ENCODE measurements around the gene SPOCK1.

The SPOCK1 gene

DNA sequence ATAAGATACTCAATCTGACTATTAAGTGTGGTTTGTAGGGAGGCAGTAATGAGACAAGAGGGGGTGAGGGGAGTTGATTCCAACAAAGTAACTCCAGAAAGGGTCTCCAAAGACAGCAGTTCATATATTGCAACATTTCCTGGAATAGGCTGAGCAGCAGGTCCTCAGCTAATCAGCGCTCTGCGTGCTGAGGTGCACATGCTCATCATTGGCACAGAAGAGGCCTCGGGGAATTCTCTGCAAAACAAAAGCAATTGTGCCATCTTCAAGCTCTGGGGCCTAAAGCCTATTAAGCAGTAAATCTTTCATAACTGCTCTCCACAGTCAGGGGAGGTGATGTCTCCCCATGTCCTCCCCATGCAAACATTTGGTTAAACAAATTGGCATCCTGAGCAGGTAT is 357.3 kb downstream of the SPOCK1 start:
- H2AFZ ChIP-seq (ENCODE audit: low read depth, low read length) = no peak overlapping the region
- no peaks in the 10 kb centered on the region for H3K79me2 ChIP-seq (ENCODE audit: insufficient read depth, low read length)
- H3K36me3 ChIP-seq (ENCODE audit: insufficient read depth, low read length) = no peaks in the 10 kb centered on the region
- H3K4me1 ChIP-seq (ENCODE audit: insufficient read depth, low read length) = no peaks in the 10 kb centered on the region
- H3K9me3 ChIP-seq (ENCODE audit: insufficient read depth, low read length, severe bottlenecking) = no peaks in the 10 kb centered on the region
- no peak for ATAC-seq (ENCODE audit: insufficient read depth, low read depth)
- TF ChIP-seq, protein P1, sequence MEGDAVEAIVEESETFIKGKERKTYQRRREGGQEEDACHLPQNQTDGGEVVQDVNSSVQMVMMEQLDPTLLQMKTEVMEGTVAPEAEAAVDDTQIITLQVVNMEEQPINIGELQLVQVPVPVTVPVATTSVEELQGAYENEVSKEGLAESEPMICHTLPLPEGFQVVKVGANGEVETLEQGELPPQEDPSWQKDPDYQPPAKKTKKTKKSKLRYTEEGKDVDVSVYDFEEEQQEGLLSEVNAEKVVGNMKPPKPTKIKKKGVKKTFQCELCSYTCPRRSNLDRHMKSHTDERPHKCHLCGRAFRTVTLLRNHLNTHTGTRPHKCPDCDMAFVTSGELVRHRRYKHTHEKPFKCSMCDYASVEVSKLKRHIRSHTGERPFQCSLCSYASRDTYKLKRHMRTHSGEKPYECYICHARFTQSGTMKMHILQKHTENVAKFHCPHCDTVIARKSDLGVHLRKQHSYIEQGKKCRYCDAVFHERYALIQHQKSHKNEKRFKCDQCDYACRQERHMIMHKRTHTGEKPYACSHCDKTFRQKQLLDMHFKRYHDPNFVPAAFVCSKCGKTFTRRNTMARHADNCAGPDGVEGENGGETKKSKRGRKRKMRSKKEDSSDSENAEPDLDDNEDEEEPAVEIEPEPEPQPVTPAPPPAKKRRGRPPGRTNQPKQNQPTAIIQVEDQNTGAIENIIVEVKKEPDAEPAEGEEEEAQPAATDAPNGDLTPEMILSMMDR (IDR thresholded peaks at IDR 0.05; ENCODE audit: borderline replicate concordance, extremely low read depth, low read length, poor library complexity, severe bottlenecking) = no peak
- TF ChIP-seq EZH2 (IDR thresholded peaks at IDR 0.05; ENCODE audit: borderline replicate concordance, low read depth, low read length, severe bottlenecking) = no peak
- no peak for DNase-seq
- H3K9ac ChIP-seq (ENCODE audit: low read depth, low read length) = no peak overlapping the region
- no peaks in the 10 kb centered on the region for H4K20me1 ChIP-seq (ENCODE audit: insufficient read depth, low read length)
- H3K27me3 ChIP-seq (ENCODE audit: insufficient read depth, low read length, poor library complexity) = peaks cover 42% of the 10 kb centered on the region
- H3K27ac ChIP-seq (ENCODE audit: low read length) = no peak overlapping the region
- H3K4me2 ChIP-seq (ENCODE audit: insufficient read depth, low read length) = no peak overlapping the region
- no peak overlapping the region for H3K4me3 ChIP-seq (ENCODE audit: low read depth in 1 of 2, low read length in 2 of 2)

DNA sequence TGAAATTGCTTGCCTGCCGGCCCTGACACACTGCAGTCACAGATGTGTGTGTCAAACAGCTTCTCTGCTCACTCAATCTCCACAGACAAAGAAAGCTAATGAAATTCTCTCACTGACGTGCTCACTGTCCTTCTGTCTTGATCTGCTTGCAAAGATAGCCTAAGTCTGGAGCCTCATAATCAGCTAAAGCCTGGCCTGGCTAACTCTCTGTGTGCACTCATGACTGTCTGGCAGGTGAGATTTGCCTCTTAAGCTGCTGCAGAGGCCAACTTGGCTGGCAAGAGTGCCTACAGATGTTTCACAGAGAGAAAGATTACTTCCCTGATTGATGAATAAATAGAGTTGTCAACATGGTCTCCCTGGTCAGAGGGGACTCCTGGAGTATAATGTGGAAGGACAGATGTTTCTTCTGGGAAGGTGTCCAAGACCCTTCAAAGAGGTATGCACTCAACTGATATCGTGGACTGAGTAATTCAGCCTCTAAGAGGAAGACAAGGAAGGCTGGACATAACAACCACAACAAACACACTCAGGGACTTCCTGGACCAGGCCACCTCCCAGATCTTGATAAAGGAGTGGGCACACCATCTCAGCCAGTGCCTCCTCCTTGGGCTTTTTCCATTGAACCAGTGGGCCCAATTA is 362.0 kb downstream of the SPOCK1 start:
- ATAC-seq (ENCODE audit: insufficient read depth, low read depth) (no peak), DNase-seq (no peak)
- H3K36me3 ChIP-seq (ENCODE audit: insufficient read depth, low read length) = no peaks in the 10 kb centered on the region
- no peaks in the 10 kb centered on the region for H3K79me2 ChIP-seq (ENCODE audit: insufficient read depth, low read length)
- no peaks in the 10 kb centered on the region for H3K9me3 ChIP-seq (ENCODE audit: insufficient read depth, low read length, severe bottlenecking)
- peaks cover 18% of the 10 kb centered on the region for H3K27me3 ChIP-seq (ENCODE audit: insufficient read depth, low read length, poor library complexity)
- no peak for TF ChIP-seq EZH2 (IDR thresholded peaks at IDR 0.05; ENCODE audit: borderline replicate concordance, low read depth, low read length, severe bottlenecking)
- TF ChIP-seq, protein P1 (IDR thresholded peaks at IDR 0.05; ENCODE audit: borderline replicate concordance, extremely low read depth, low read length, poor library complexity, severe bottlenecking) = no peak
- H3K27ac ChIP-seq (ENCODE audit: low read length) = no peak overlapping the region
- H3K4me3 ChIP-seq (ENCODE audit: low read depth in 1 of 2, low read length in 2 of 2) = no peak overlapping the region
- no peaks in the 10 kb centered on the region for H4K20me1 ChIP-seq (ENCODE audit: insufficient read depth, low read length)
- H3K9ac ChIP-seq (ENCODE audit: low read depth, low read length) = no peak overlapping the region
- H3K4me2 ChIP-seq (ENCODE audit: insufficient read depth, low read length) = no peak overlapping the region
- H2AFZ ChIP-seq (ENCODE audit: low read depth, low read length) = no peak overlapping the region
- H3K4me1 ChIP-seq (ENCODE audit: insufficient read depth, low read length) = no peaks in the 10 kb centered on the region

- H3K27me3 ChIP-seq (ENCODE audit: insufficient read depth, low read length, poor library complexity) = peaks cover 17% of the 10 kb centered on the region
- H3K9me3 ChIP-seq (ENCODE audit: insufficient read depth, low read length, severe bottlenecking) = no peaks in the 10 kb centered on the region
- no peak for ATAC-seq (ENCODE audit: insufficient read depth, low read depth)
- TF ChIP-seq, protein P1 (IDR thresholded peaks at IDR 0.05; ENCODE audit: borderline replicate concordance, extremely low read depth, low read length, poor library complexity, severe bottlenecking) = no peak
- no peak for TF ChIP-seq EZH2 (IDR thresholded peaks at IDR 0.05; ENCODE audit: borderline replicate concordance, low read depth, low read length, severe bottlenecking)
- DNase-seq = no peak
- H3K4me1 ChIP-seq (ENCODE audit: insufficient read depth, low read length) = no peaks in the 10 kb centered on the region
- no peak overlapping the region for H3K4me2 ChIP-seq (ENCODE audit: insufficient read depth, low read length)
- no peak overlapping the region for H3K27ac ChIP-seq (ENCODE audit: low read length)
- no peaks in the 10 kb centered on the region for H3K79me2 ChIP-seq (ENCODE audit: insufficient read depth, low read length)
- no peak overlapping the region for H2AFZ ChIP-seq (ENCODE audit: low read depth, low read length)
- no peak overlapping the region for H3K9ac ChIP-seq (ENCODE audit: low read depth, low read length)
- H3K4me3 ChIP-seq (ENCODE audit: low read depth in 1 of 2, low read length in 2 of 2) = no peak overlapping the region
- no peaks in the 10 kb centered on the region for H3K36me3 ChIP-seq (ENCODE audit: insufficient read depth, low read length)
- no peaks in the 10 kb centered on the region for H4K20me1 ChIP-seq (ENCODE audit: insufficient read depth, low read length)
These were observed 364.1 kb downstream of the SPOCK1 start for GRCh38 chr5:137134920-137135532.
